ENCODE results near the gene CXCL13.

CXCL13 gene

GRCh38 chr4:77576351-77576750 lies 29.3 kb upstream of the CXCL13 start:
- Histone ChIP-seq H3K4me1 (ENCODE audit: control insufficient read depth in 1 of 2, insufficient read depth in 1 of 2, low read depth in 1 of 2, low read length in 1 of 2) (no peaks in the 10 kb centered on the region), H3K36me3 (no peaks in the 10 kb centered on the region), H3K27ac (no peak overlapping the region), H3K4me3 (ENCODE audit: low read depth in 1 of 2, low read length in 1 of 2) (no peak overlapping the region), H3K9me3 (no peaks in the 10 kb centered on the region), H3K27me3 (no peaks in the 10 kb centered on the region)
- no peak for TF ChIP-seq CTCF (IDR thresholded peaks at IDR 0.05)

- Histone ChIP-seq H3K36me3 (no peaks in the 10 kb centered on the region), H3K4me1 (ENCODE audit: control insufficient read depth in 1 of 2, insufficient read depth in 1 of 2, low read depth in 1 of 2, low read length in 1 of 2) (no peaks in the 10 kb centered on the region), H3K4me3 (ENCODE audit: low read depth in 1 of 2, low read length in 1 of 2) (no peak overlapping the region), H3K27ac (no peak overlapping the region), H3K9me3 (no peaks in the 10 kb centered on the region), H3K27me3 (no peaks in the 10 kb centered on the region)
- TF ChIP-seq CTCF (IDR thresholded peaks at IDR 0.05) = no peak
Observed at GRCh38 chr4:77578145-77578544, 27.5 kb upstream of the CXCL13 start.

GRCh38 chr4:77579406-77580076 lies 26.1 kb upstream of the CXCL13 start:
- no peaks in the 10 kb centered on the region for H3K27me3 ChIP-seq
- H3K27ac ChIP-seq = no peak overlapping the region
- no peaks in the 10 kb centered on the region for H3K36me3 ChIP-seq
- no peak for TF ChIP-seq CTCF (IDR thresholded peaks at IDR 0.05)
- no peak overlapping the region for H3K4me3 ChIP-seq (ENCODE audit: low read depth in 1 of 2, low read length in 1 of 2)
- H3K9me3 ChIP-seq = no peaks in the 10 kb centered on the region
- H3K4me1 ChIP-seq (ENCODE audit: control insufficient read depth in 1 of 2, insufficient read depth in 1 of 2, low read depth in 1 of 2, low read length in 1 of 2) = no peaks in the 10 kb centered on the region

GRCh38 chr4:77581724-77582123 lies 23.9 kb upstream of the CXCL13 start:
- H3K4me1 ChIP-seq (ENCODE audit: control insufficient read depth in 1 of 2, insufficient read depth in 1 of 2, low read depth in 1 of 2, low read length in 1 of 2) = no peaks in the 10 kb centered on the region
- no peak for TF ChIP-seq CTCF (IDR thresholded peaks at IDR 0.05)
- no peaks in the 10 kb centered on the region for H3K36me3 ChIP-seq
- no peak overlapping the region for H3K27ac ChIP-seq
- H3K9me3 ChIP-seq = no peaks in the 10 kb centered on the region
- no peak overlapping the region for H3K4me3 ChIP-seq (ENCODE audit: low read depth in 1 of 2, low read length in 1 of 2)
- H3K27me3 ChIP-seq = no peaks in the 10 kb centered on the region

- Histone ChIP-seq H3K9me3 (no peaks in the 10 kb centered on the region), H3K36me3 (no peaks in the 10 kb centered on the region), H3K27ac (no peak overlapping the region), H3K4me3 (ENCODE audit: low read depth in 1 of 2, low read length in 1 of 2) (no peak overlapping the region), H3K4me1 (ENCODE audit: control insufficient read depth in 1 of 2, insufficient read depth in 1 of 2, low read depth in 1 of 2, low read length in 1 of 2) (no peaks in the 10 kb centered on the region), H3K27me3 (no peaks in the 10 kb centered on the region)
- no peak for TF ChIP-seq CTCF (IDR thresholded peaks at IDR 0.05)
Observed at GRCh38 chr4:77582156-77582555, 23.5 kb upstream of the CXCL13 start.
